Sigmoid colon (tissue), 7 donors: ENCODE results near the gene SNX33. TPM values are rescaled to one million over a fixed set of nuclear protein-coding genes. Genes with fewer than 3 reads are reported as not detected.

Experiments used
- DNase-seq: peaks from one replicate; pipeline ENCODE4 v3.0.0-alpha.2; 2019
- H3K27ac ChIP-seq, 4 donors: fragments of 200-600 bp; sonication (generic); one replicate each; pipeline ENCODE4 v1.5.1; 2016 to 2019; ENCODE audit warnings: mild to moderate bottlenecking in 1 of 4
- H3K27me3 ChIP-seq, 3 donors: fragments of 200-600 bp; sonication (generic); one replicate each; pipeline ENCODE4 v1.5.1; 2019; ENCODE audit warnings: mild to moderate bottlenecking in 1 of 3
- H3K36me3 ChIP-seq, 4 donors: fragments of 200-600 bp; sonication (generic); one replicate each; pipeline ENCODE4 v1.5.1; 2016 to 2019
- H3K4me1 ChIP-seq, 4 donors: fragments of 200-600 bp; sonication (generic); one replicate each; pipeline ENCODE4 v1.5.1; 2017 to 2019
- H3K4me3 ChIP-seq, 4 donors: fragments of 200-600 bp; sonication (generic); one replicate each; pipeline ENCODE4 v1.5.1; 2017 to 2019; ENCODE audit warnings: mild to moderate bottlenecking in 2 of 4, moderate library complexity in 1 of 4
- H3K9me3 ChIP-seq, 4 donors: fragments of 200-600 bp in 3 of 4; sonication (generic) in 3 of 4; one replicate each; pipeline versions ENCODE4 v1.5.1 to v1.6.1; 2013 to 2019
- CTCF ChIP-seq, 4 experiments: fragments of 450-650 bp in 3 of 4; fragments of 200-600 bp in 1 of 4; IDR thresholded peaks; one replicate each; pipeline ENCODE4 v1.5.1; 2016 to 2019; ENCODE audit warnings: antibody characterized with exemption in 4 of 4, mild to moderate bottlenecking in 3 of 4, moderate library complexity in 2 of 4
- EP300 ChIP-seq, 4 donors: sonication (generic); formaldehyde crosslinking; IDR thresholded peaks; one replicate each; pipeline ENCODE4 v1.6.1; 2017; ENCODE audit warnings: antibody characterized with exemption in 4 of 4
- POLR2A ChIP-seq, 2 donors: fragments of 450-650 bp; IDR thresholded peaks; one replicate each; pipeline ENCODE4 v1.6.1; 2016; ENCODE audit warnings: antibody characterized with exemption in 2 of 2, mild to moderate bottlenecking in 2 of 2, moderate library complexity in 2 of 2
- POLR2AphosphoS5 ChIP-seq, 4 donors: sonication (generic); formaldehyde crosslinking; IDR thresholded peaks; one replicate each; pipeline ENCODE4 v1.6.1; 2017; ENCODE audit warnings: antibody characterized with exemption in 4 of 4
- WGBS, 2 donors: extraction: QIAGEN DNeasy Blood & Tissue Kit; methylation state at CpG; one replicate each; pipeline ENCODE4 v1.1.7; 2013; 5-methylcytosine and 5-hydroxymethylcytosine counted together
- intact Hi-C: fragments of 100-400 bp; cut with DNase I; formaldehyde crosslinking; loops from one replicate; pipeline ENCODE4 v1.15.1; 2023
- polyA plus RNA-seq, 3 donors: library from polyadenylated mRNA; stranded (reverse); fragments of 200-250 nt; gene quantifications; one replicate each; pipeline ENCODE4 v1.2.3, GENCODE V29; 2013
- total RNA-seq, 4 donors: library from RNA; depleted of rRNA; stranded (reverse); fragments of >200 nt; gene quantifications; one replicate each; pipeline ENCODE4 v1.1.0, GENCODE V29; 2016
- donor health status: healthy with polysubstance abuse.
- donor health status: Bipolar disorder and iron deficiency.
- donor health status: healthy.

SNX33 gene
- total and polyA plus RNA-seq, 7 donors, result 9.0 to 32.7 (median 20.9) TPM

GRCh38 chr15:75646112-75646943, 1.4 kb upstream of the SNX33 start:
- peaks cover 0 to 40% (median 38%) of the 10 kb centered on the region in 4 donors for H3K4me1 ChIP-seq
- DNase-seq, result no peak
- 31 to 48% methylated on average over 5 of the region's 5 CpGs for WGBS, 2 donors
- H3K36me3 ChIP-seq, result no peaks in the 10 kb centered on the region
- H3K27me3 ChIP-seq, result no peaks in the 10 kb centered on the region
- peak overlapping the region; percentile 94 to 98 (median 97) for H3K27ac ChIP-seq
- TF ChIP-seq POLR2AphosphoS5 (IDR thresholded peaks at IDR 0.05) (no peak), CTCF (IDR thresholded peaks at IDR 0.05) (no peak), EP300 (IDR thresholded peaks at IDR 0.05) (no peak), POLR2A (IDR thresholded peaks at IDR 0.05) (no peak)
- H3K4me3 ChIP-seq, result peak overlapping the region; percentile 77 to 87 (median 78)
- intact Hi-C loops, result loop anchor here (5.0 kb wide), 1 partner anchor 91 kb away; no protein-coding TSS in a partner anchor
- no peaks in the 10 kb centered on the region for H3K9me3 ChIP-seq

- DNase-seq, result peak; percentile 81
- 1 to 2% methylated on average over 26 of the region's 26 CpGs for WGBS, 2 donors
- intact Hi-C loops, result loop anchor here (5.0 kb wide), 1 partner anchor 90 kb away; no protein-coding TSS in a partner anchor
- Histone ChIP-seq H3K36me3 (no peaks in the 10 kb centered on the region), H3K9me3 (no peaks in the 10 kb centered on the region), H3K4me3 (peak overlapping the region; percentile 77 to 87 (median 78)), H3K27me3 (no peaks in the 10 kb centered on the region), H3K27ac (peak overlapping the region; percentile 94 to 98 (median 97)), H3K4me1 (peaks cover 0 to 47% (median 44%) of the 10 kb centered on the region in 4 donors)
- TF ChIP-seq POLR2AphosphoS5 (IDR thresholded peaks at IDR 0.05), result peak in 3 of 4 donors; percentile 36 to 83 (median 52)
- peak in 2 of 4 donors; percentile 52 to 91 for TF ChIP-seq EP300 (IDR thresholded peaks at IDR 0.05)
- TF ChIP-seq POLR2A (IDR thresholded peaks at IDR 0.05), result no peak
- no peak for TF ChIP-seq CTCF (IDR thresholded peaks at IDR 0.05)
Observed at GRCh38 chr15:75646944-75647364, 758 bp upstream of the SNX33 start.

GRCh38 chr15:75648156-75649000, 666 bp downstream of the SNX33 start:
- no peaks in the 10 kb centered on the region for H3K36me3 ChIP-seq
- peak overlapping the region; percentile 77 to 87 (median 78) for H3K4me3 ChIP-seq
- WGBS, 2 donors, result 3 to 12% methylated on average over 34 of the region's 34 CpGs
- H3K9me3 ChIP-seq, result no peaks in the 10 kb centered on the region
- peak overlapping the region; percentile 94 to 98 (median 97) for H3K27ac ChIP-seq
- H3K27me3 ChIP-seq, result no peaks in the 10 kb centered on the region
- DNase-seq, result peak; percentile 82
- intact Hi-C loops, result loop anchor here (5.0 kb wide), 1 partner anchor 89 kb away; no protein-coding TSS in a partner anchor
- TF ChIP-seq POLR2A (IDR thresholded peaks at IDR 0.05) (no peak), CTCF (IDR thresholded peaks at IDR 0.05) (peak in 1 of 4 experiments; percentile 2), POLR2AphosphoS5 (IDR thresholded peaks at IDR 0.05) (peak in 1 of 4 donors; percentile 13)
- peaks cover 0 to 61% (median 58%) of the 10 kb centered on the region in 4 donors for H3K4me1 ChIP-seq

- intact Hi-C loops, result loop anchor here (5.0 kb wide), 1 partner anchor 88 kb away; no protein-coding TSS in a partner anchor
- Histone ChIP-seq H3K4me3 (peak overlapping the region; percentile 77 to 87 (median 78)), H3K9me3 (no peaks in the 10 kb centered on the region), H3K36me3 (peaks cover 0 to 3% (median under 1%) of the 10 kb centered on the region in 4 donors), H3K27me3 (no peaks in the 10 kb centered on the region), H3K4me1 (peaks cover 0 to 69% (median 64%) of the 10 kb centered on the region in 4 donors), H3K27ac (peak overlapping the region; percentile 94 to 98 (median 97))
- 82 to 86% methylated on average over 19 of the region's 19 CpGs for WGBS, 2 donors
- DNase-seq, result peak; percentile 69
- no peak for TF ChIP-seq POLR2AphosphoS5 (IDR thresholded peaks at IDR 0.05)
- no peak for TF ChIP-seq CTCF (IDR thresholded peaks at IDR 0.05)
- TF ChIP-seq EP300 (IDR thresholded peaks at IDR 0.05), result no peak
- no peak for TF ChIP-seq POLR2A (IDR thresholded peaks at IDR 0.05)
Observed at GRCh38 chr15:75649045-75649761, 1.5 kb downstream of the SNX33 start.
